IMR-90 (cell line): ENCODE data around the gene ANO2. TPM values are rescaled to one million over a fixed set of nuclear protein-coding genes. Genes with fewer than 3 reads are reported as not detected.

ENCODE experiments used
- ATAC-seq: fragments of 200-7000 bp; cut with Tn5 transposase; 2 replicates; pipeline ENCODE4 v1.9.1; 2020; ENCODE audit warnings: low read depth, mild to moderate bottlenecking, moderate library complexity
- BruUV-seq: library from RNA; stranded (reverse); fragments of 400-500 nt; replicated peaks from 2 replicates; lab custom pipeline; 2021; lab: Mats Ljungman, UMichigan
- CTCF ChIA-PET: fragments of 300-600 bp; formaldehyde crosslinking; extraction: SDS; loops from one replicate; lab custom pipeline; 2021; ENCODE audit warnings: antibody characterized with exemption; lab: Yijun Ruan, JAX
- POLR2A ChIA-PET: fragments of 300-600 bp; sonication (Branson Sonifier 250); formaldehyde crosslinking; loops from one replicate; lab custom pipeline; 2022; ENCODE audit warnings: antibody characterized with exemption; ENCODE audit not compliant: unreplicated experiment; lab: Charles Lee
- DNase-seq: peaks from one replicate; pipeline ENCODE4 v3.0.0; 2013
- H2AFZ ChIP-seq: replicated peaks from 2 replicates; pipeline ENCODE3; 2013; ENCODE audit warnings: low read length, mild to moderate bottlenecking; ENCODE audit not compliant: poor library complexity
- H2AK5ac ChIP-seq: 2 replicates; pipeline ENCODE4 v1.6.1; 2013; ENCODE audit warnings: low read depth, low read length, inconsistent platforms
- H2AK9ac ChIP-seq: replicated peaks from 2 replicates; pipeline ENCODE3; 2013; ENCODE audit warnings: mild to moderate bottlenecking, low read depth, low read length, moderate library complexity; ENCODE audit not compliant: poor library complexity
- H2BK120ac ChIP-seq: 2 replicates; pipeline ENCODE4 v1.6.1; 2013; ENCODE audit warnings: low read depth, low read length, inconsistent platforms
- H2BK15ac ChIP-seq: 3 replicates; pipeline ENCODE4 v1.6.1; 2013; ENCODE audit warnings: low read depth, low read length, inconsistent platforms
- H2BK20ac ChIP-seq: 2 replicates; pipeline ENCODE4 v1.6.1; 2013; ENCODE audit warnings: low read depth, mild to moderate bottlenecking, inconsistent platforms, low read length, moderate library complexity
- H2BK5ac ChIP-seq: 2 replicates; pipeline ENCODE4 v1.6.1; 2013; ENCODE audit warnings: mild to moderate bottlenecking, low read depth, low read length, inconsistent platforms; ENCODE audit not compliant: poor library complexity, severe bottlenecking
- H3K14ac ChIP-seq: replicated peaks from 2 replicates; pipeline ENCODE4 v1.6.1; 2013; ENCODE audit warnings: low read depth, low read length, inconsistent platforms
- H3K18ac ChIP-seq: 2 replicates; pipeline ENCODE4 v1.6.1; 2013; ENCODE audit warnings: low read depth, low read length, control low read depth
- H3K23ac ChIP-seq: 2 replicates; pipeline ENCODE4 v1.6.1; 2013; ENCODE audit warnings: low read depth, low read length, inconsistent platforms
- H3K27ac ChIP-seq: 2 replicates; pipeline ENCODE4 v1.5.1; 2013; ENCODE audit warnings: mild to moderate bottlenecking, control low read depth, low read length; ENCODE audit not compliant: insufficient read depth
- H3K27me3 ChIP-seq: 2 replicates; pipeline ENCODE4 v1.6.1; 2013; ENCODE audit warnings: low read length; ENCODE audit not compliant: control insufficient read depth, insufficient read depth
- H3K36me3 ChIP-seq: 2 replicates; pipeline ENCODE4 v1.6.1; 2013; ENCODE audit warnings: low read length, mixed read lengths; ENCODE audit not compliant: control insufficient read depth, insufficient read depth
- H3K4ac ChIP-seq: 2 replicates; pipeline ENCODE4 v1.6.1; 2013; ENCODE audit warnings: low read depth, low read length, inconsistent platforms
- H3K4me1 ChIP-seq: 2 replicates; pipeline ENCODE4 v1.6.1; 2013; ENCODE audit warnings: low read length, mixed read lengths; ENCODE audit not compliant: control insufficient read depth, insufficient read depth
- H3K4me2 ChIP-seq: 2 replicates; pipeline ENCODE4 v1.6.1; 2013; ENCODE audit warnings: low read depth, mild to moderate bottlenecking, control low read depth, low read length, moderate library complexity
- H3K4me3 ChIP-seq: 2 replicates; pipeline ENCODE4 v1.5.1; 2013; ENCODE audit warnings: low read depth, mild to moderate bottlenecking, control low read depth, low read length, moderate library complexity; ENCODE audit not compliant: insufficient read depth
- H3K56ac ChIP-seq: 2 replicates; pipeline ENCODE4 v1.6.1; 2013; ENCODE audit warnings: low read length, inconsistent platforms; ENCODE audit not compliant: insufficient read depth; ENCODE audit errors: extremely low read depth
- H3K79me1 ChIP-seq, 2 experiments: 2 replicates each; pipeline ENCODE4 v1.6.1; 2013; ENCODE audit warnings: low read length in 2 of 2, inconsistent platforms in 1 of 2, low read depth in 1 of 2
- H3K9ac ChIP-seq: 2 replicates; pipeline ENCODE4 v1.6.1; 2013; ENCODE audit warnings: low read depth, low read length, control low read depth
- H3K9me1 ChIP-seq: 2 replicates; pipeline ENCODE4 v1.6.1; 2013; ENCODE audit warnings: low read length, inconsistent platforms; ENCODE audit not compliant: insufficient read depth
- H3K9me3 ChIP-seq: 2 replicates; pipeline ENCODE4 v1.6.1; 2013; ENCODE audit warnings: low read length; ENCODE audit not compliant: control insufficient read depth, insufficient read depth
- H4K20me1 ChIP-seq: 2 replicates; pipeline ENCODE4 v1.6.1; 2013; ENCODE audit warnings: low read length, inconsistent platforms; ENCODE audit not compliant: insufficient read depth
- H4K5ac ChIP-seq: 2 replicates; pipeline ENCODE4 v1.6.1; 2013; ENCODE audit warnings: mild to moderate bottlenecking, low read depth, low read length, control low read depth
- H4K8ac ChIP-seq, 2 experiments: 2 replicates each; pipeline ENCODE4 v1.6.1; 2013; ENCODE audit warnings: low read depth in 2 of 2, low read length in 2 of 2, control low read depth in 1 of 2, inconsistent platforms in 1 of 2
- H4K91ac ChIP-seq: 2 replicates; pipeline ENCODE4 v1.6.1; 2013; ENCODE audit warnings: low read depth, low read length, inconsistent platforms; ENCODE audit not compliant: insufficient read depth
- BHLHE40 ChIP-seq: fragments of 150-350 bp; IDR thresholded peaks from 2 replicates; pipeline ENCODE4 v1.6.1; 2016; ENCODE audit warnings: mild to moderate bottlenecking, low read depth, low read length
- CEBPB ChIP-seq: IDR thresholded peaks from 2 replicates; pipeline ENCODE4 v1.6.1; 2012; ENCODE audit warnings: low read depth, low read length, improper control_type of control experiment
- CHD1 ChIP-seq: IDR thresholded peaks from 2 replicates; pipeline ENCODE4 v1.6.1; 2012; ENCODE audit warnings: low read depth, low read length, improper control_type of control experiment
- CTCF ChIP-seq: conservative IDR thresholded peaks from 2 replicates; pipeline ENCODE4 v1.5.1; 2012; ENCODE audit warnings: mild to moderate bottlenecking, low read depth, low read length, improper control_type of control experiment
- FOS ChIP-seq: fragments of 150-350 bp; IDR thresholded peaks from 2 replicates; pipeline ENCODE4 v1.6.1; 2016; ENCODE audit warnings: low read depth, low read length
- MAFK ChIP-seq: IDR thresholded peaks from 2 replicates; pipeline ENCODE4 v1.6.1; 2012; ENCODE audit warnings: low read depth, low read length, improper control_type of control experiment
- MAZ ChIP-seq: IDR thresholded peaks from 2 replicates; pipeline ENCODE4 v1.6.1; 2012; ENCODE audit warnings: low read depth, mild to moderate bottlenecking, low read length, improper control_type of control experiment, moderate library complexity, borderline replicate concordance
- MXI1 ChIP-seq: IDR thresholded peaks from 2 replicates; pipeline ENCODE4 v1.6.1; 2012; ENCODE audit warnings: low read depth, mild to moderate bottlenecking, low read length, moderate library complexity, borderline replicate concordance
- NFE2L2 ChIP-seq: fragments of 150-350 bp; IDR thresholded peaks from 2 replicates; pipeline ENCODE4 v1.6.1; 2016; ENCODE audit warnings: low read depth, mild to moderate bottlenecking, low read length
- POLR2A ChIP-seq: IDR thresholded peaks from 2 replicates; pipeline ENCODE4 v1.6.1; 2012; ENCODE audit warnings: mild to moderate bottlenecking, low read depth, low read length
- RAD21 ChIP-seq: IDR thresholded peaks from 2 replicates; pipeline ENCODE4 v1.6.1; 2012; ENCODE audit warnings: low read length, improper control_type of control experiment
- RCOR1 ChIP-seq: IDR thresholded peaks from 2 replicates; pipeline ENCODE4 v1.6.1; 2012; ENCODE audit warnings: mild to moderate bottlenecking, low read length, improper control_type of control experiment; ENCODE audit not compliant: insufficient replicate concordance
- RFX5 ChIP-seq: IDR thresholded peaks from 2 replicates; pipeline ENCODE4 v1.8.0; 2012; ENCODE audit warnings: low read depth, mild to moderate bottlenecking, low read length, moderate library complexity
- SMC3 ChIP-seq: fragments of 150-350 bp; IDR thresholded peaks from 2 replicates; pipeline ENCODE4 v1.6.1; 2016; ENCODE audit warnings: low read depth, mild to moderate bottlenecking, antibody characterized with exemption, low read length, moderate library complexity
- WGBS, 2 experiments: methylation state at CpG; one replicate each; pipeline versions ENCODE4 v1.1.5 to v1.1.7; 2013; ENCODE audit warnings: missing lambda C conversion rate in 2 of 2; ENCODE audit not compliant: insufficient read length in 1 of 2; ENCODE audit errors: extremely low coverage in 2 of 2; 5-methylcytosine and 5-hydroxymethylcytosine counted together
- dilution Hi-C: fragments of 300-500 bp; cut with HindIII; formaldehyde crosslinking; loops from one replicate; pipeline ENCODE4 v1.14.3; 2018; ENCODE audit warnings: low sequenced_read_pairs; ENCODE audit not compliant: unreplicated experiment
- in situ Hi-C: fragments of 300-500 bp; cut with MboI; formaldehyde crosslinking; loops from 3 replicates; pipeline ENCODE4 v1.14.3; 2019; ENCODE audit warnings: low sequenced_read_pairs, inconsistent platforms, mixed read lengths
- intact Hi-C: fragments of 100-400 bp; cut with micrococcal nuclease; formaldehyde crosslinking; loops from 2 replicates; pipeline ENCODE4 v1.10.0; 2022
- polyA plus RNA-seq, 3 experiments: library from polyadenylated mRNA; depleted of rRNA; stranded (reverse); fragments of >200 nt; gene quantifications; 2 replicates each; pipeline ENCODE4 v1.2.3, GENCODE V29; 2012; ENCODE audit warnings: low replicate concordance in 1 of 3
- total RNA-seq: library from RNA; depleted of rRNA; stranded (reverse); fragments of >200 nt; gene quantifications from 2 replicates; pipeline ENCODE4 v1.2.3, GENCODE V29; 2012
- TF ChIP-seq, protein P1 (sequence below): fragments of 150-350 bp; IDR thresholded peaks from 2 replicates; pipeline ENCODE4 v1.6.1; 2016; ENCODE audit warnings: low read depth, mild to moderate bottlenecking, low read length, moderate library complexity, borderline replicate concordance
- TF ChIP-seq, protein P2 (sequence below): fragments of 150-350 bp; IDR thresholded peaks from 2 replicates; pipeline ENCODE4 v1.6.1; 2017; ENCODE audit warnings: mild to moderate bottlenecking, antibody characterized with exemption, low read length, low read depth

ANO2 gene
- total and polyA plus RNA-seq, 2 of the 4 experiments (the other 2 are of a cell fraction): 0.22 TPM; not detected in 1

- Histone ChIP-seq H2BK15ac (no peak overlapping the region), H3K27me3 (peaks cover 47% of the 10 kb centered on the region), H3K27ac (no peak overlapping the region), H4K91ac (no peak overlapping the region), H3K4me1 (no peaks in the 10 kb centered on the region), H2AK9ac (no peak overlapping the region), H4K5ac (no peak overlapping the region), H3K36me3 (no peaks in the 10 kb centered on the region), H3K4ac (no peak overlapping the region), H3K18ac (no peak overlapping the region), H4K8ac (no peak overlapping the region), H2BK120ac (no peak overlapping the region), H2AFZ (no peak overlapping the region), H3K9ac (no peak overlapping the region), H3K9me1 (no peaks in the 10 kb centered on the region), H3K56ac (no peak overlapping the region), H3K4me2 (no peak overlapping the region), H3K4me3 (no peak overlapping the region), H2AK5ac (no peak overlapping the region), H3K9me3 (no peaks in the 10 kb centered on the region), H4K20me1 (no peaks in the 10 kb centered on the region), H2BK5ac (no peak overlapping the region), H3K79me1 (no peaks in the 10 kb centered on the region), H3K23ac (no peak overlapping the region), H2BK20ac (no peak overlapping the region), H3K14ac (no peak overlapping the region)
- BruUV-seq: no TSS peak
- in situ Hi-C loops: no loop called here
- TF ChIP-seq CHD1 (no peak), CEBPB (no peak), NFE2L2 (no peak), RFX5 (no peak), SMC3 (no peak), BHLHE40 (no peak), FOS (no peak), RAD21 (no peak), CTCF (no peak), RCOR1 (no peak), MXI1 (no peak), POLR2A (no peak), MAZ (no peak), MAFK (no peak)
- TF ChIP-seq, protein P1, sequence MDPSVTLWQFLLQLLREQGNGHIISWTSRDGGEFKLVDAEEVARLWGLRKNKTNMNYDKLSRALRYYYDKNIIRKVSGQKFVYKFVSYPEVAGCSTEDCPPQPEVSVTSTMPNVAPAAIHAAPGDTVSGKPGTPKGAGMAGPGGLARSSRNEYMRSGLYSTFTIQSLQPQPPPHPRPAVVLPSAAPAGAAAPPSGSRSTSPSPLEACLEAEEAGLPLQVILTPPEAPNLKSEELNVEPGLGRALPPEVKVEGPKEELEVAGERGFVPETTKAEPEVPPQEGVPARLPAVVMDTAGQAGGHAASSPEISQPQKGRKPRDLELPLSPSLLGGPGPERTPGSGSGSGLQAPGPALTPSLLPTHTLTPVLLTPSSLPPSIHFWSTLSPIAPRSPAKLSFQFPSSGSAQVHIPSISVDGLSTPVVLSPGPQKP: no peak
- TF ChIP-seq, protein P2, sequence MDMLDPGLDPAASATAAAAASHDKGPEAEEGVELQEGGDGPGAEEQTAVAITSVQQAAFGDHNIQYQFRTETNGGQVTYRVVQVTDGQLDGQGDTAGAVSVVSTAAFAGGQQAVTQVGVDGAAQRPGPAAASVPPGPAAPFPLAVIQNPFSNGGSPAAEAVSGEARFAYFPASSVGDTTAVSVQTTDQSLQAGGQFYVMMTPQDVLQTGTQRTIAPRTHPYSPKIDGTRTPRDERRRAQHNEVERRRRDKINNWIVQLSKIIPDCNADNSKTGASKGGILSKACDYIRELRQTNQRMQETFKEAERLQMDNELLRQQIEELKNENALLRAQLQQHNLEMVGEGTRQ: no peak
- dilution Hi-C loops: no loop called here
- no peak for ATAC-seq
- no CpG with 5 or more reads among the region's 3 CpGs for whole genome bisulfite sequencing, 2 experiments
- ChIA-PET POLR2A (interaction anchor here (0.6 kb wide), 1 partner anchor 66 kb away, joined by 8 read pairs; no protein-coding TSS in a partner anchor), CTCF (interaction anchor here (1.5 kb wide), 1 partner anchor 28 kb away, joined by 5 read pairs; no protein-coding TSS in a partner anchor)
- intact Hi-C loops: no loop called here
- no peak for DNase-seq
These were observed 228.1 kb downstream of the ANO2 start for GRCh38 chr12:5716976-5717375.
